H9 (cell line): ENCODE measurements around the gene AGBL4. TPM values are rescaled to one million over a fixed set of nuclear protein-coding genes. Genes with fewer than 3 reads are reported as not detected.

ENCODE experiments used
- DNase-seq: peaks from one replicate; pipeline ENCODE4 v3.0.0-alpha.2; 2017
- H2AFZ ChIP-seq: one replicate; pipeline ENCODE4 v1.6.1; 2013; ENCODE audit warnings: mild to moderate bottlenecking, low read length, control low read depth, moderate library complexity
- H2AK5ac ChIP-seq: 2 replicates; pipeline ENCODE4 v1.6.1; 2013; ENCODE audit warnings: low read length, control low read depth, mixed read lengths; ENCODE audit not compliant: insufficient read length
- H2BK120ac ChIP-seq: one replicate; pipeline ENCODE4 v1.6.1; 2013; ENCODE audit warnings: low read depth, mild to moderate bottlenecking, low read length, control low read depth, inconsistent platforms; ENCODE audit not compliant: poor library complexity, severe bottlenecking
- H2BK12ac ChIP-seq: 2 replicates; pipeline ENCODE4 v1.6.1; 2013; ENCODE audit warnings: low read length, control low read depth, mixed read lengths, low read depth; ENCODE audit not compliant: insufficient read length
- H2BK15ac ChIP-seq: 2 replicates; pipeline ENCODE4 v1.6.1; 2013; ENCODE audit warnings: low read depth, low read length, control low read depth
- H2BK20ac ChIP-seq: one replicate; pipeline ENCODE4 v1.6.1; 2013; ENCODE audit warnings: low read depth, mild to moderate bottlenecking, low read length, control low read depth, inconsistent platforms; ENCODE audit not compliant: poor library complexity, severe bottlenecking
- H2BK5ac ChIP-seq: 2 replicates; pipeline ENCODE4 v1.6.1; 2013; ENCODE audit warnings: low read length, control low read depth, mixed read lengths; ENCODE audit not compliant: insufficient read length
- H3K14ac ChIP-seq: 2 replicates; pipeline ENCODE4 v1.6.1; 2013; ENCODE audit warnings: low read length, control low read depth; ENCODE audit not compliant: insufficient read depth
- H3K18ac ChIP-seq: 2 replicates; pipeline ENCODE4 v1.6.1; 2013; ENCODE audit warnings: low read depth, mild to moderate bottlenecking, mixed read lengths, low read length, control low read depth; ENCODE audit not compliant: insufficient read length
- H3K23ac ChIP-seq: 2 replicates; pipeline ENCODE4 v1.6.1; 2013; ENCODE audit warnings: low read length, control low read depth, mixed read lengths, low read depth; ENCODE audit not compliant: insufficient read length
- H3K23me2 ChIP-seq: 2 replicates; pipeline ENCODE4 v1.6.1; 2013; ENCODE audit warnings: low read depth, mild to moderate bottlenecking, mixed read lengths, low read length, control low read depth; ENCODE audit not compliant: insufficient read length, poor library complexity, severe bottlenecking
- H3K27ac ChIP-seq: 2 replicates; pipeline ENCODE4 v1.5.1; 2013; ENCODE audit warnings: low read length, control low read depth, mixed read lengths, low read depth; ENCODE audit not compliant: insufficient read length
- H3K27me3 ChIP-seq: 2 replicates; pipeline ENCODE4 v1.6.1; 2013; ENCODE audit warnings: low read length, control low read depth, inconsistent platforms; ENCODE audit not compliant: insufficient read depth
- H3K4ac ChIP-seq: 2 replicates; pipeline ENCODE4 v1.6.1; 2013; ENCODE audit warnings: low read depth, mild to moderate bottlenecking, control low read depth, inconsistent platforms, low read length, moderate library complexity
- H3K4me1 ChIP-seq: 2 replicates; pipeline ENCODE4 v1.6.1; 2013; ENCODE audit warnings: low read length, control low read depth, inconsistent platforms; ENCODE audit not compliant: insufficient read depth
- H3K4me2 ChIP-seq: 2 replicates; pipeline ENCODE4 v1.6.1; 2013; ENCODE audit warnings: low read length, control low read depth, mixed read lengths; ENCODE audit not compliant: insufficient read length, insufficient read depth
- H3K56ac ChIP-seq: 2 replicates; pipeline ENCODE4 v1.6.1; 2013; ENCODE audit warnings: low read depth, mild to moderate bottlenecking, mixed read lengths, low read length, control low read depth; ENCODE audit not compliant: insufficient read length
- H3K79me1 ChIP-seq: 2 replicates; pipeline ENCODE4 v1.6.1; 2013; ENCODE audit warnings: low read depth, mild to moderate bottlenecking, moderate library complexity, low read length, control low read depth, inconsistent platforms; ENCODE audit not compliant: insufficient read depth, poor library complexity, severe bottlenecking
- H3K79me2 ChIP-seq: 2 replicates; pipeline ENCODE4 v1.6.1; 2013; ENCODE audit warnings: low read length, control low read depth, inconsistent platforms; ENCODE audit not compliant: insufficient read depth
- H3K9ac ChIP-seq: 2 replicates; pipeline ENCODE4 v1.6.1; 2013; ENCODE audit warnings: low read length, control low read depth, mixed read lengths; ENCODE audit not compliant: insufficient read length; ENCODE audit errors: extremely low read depth
- H3K9me3 ChIP-seq: one replicate; pipeline ENCODE4 v1.6.1; 2013; ENCODE audit warnings: low read depth, low read length, inconsistent platforms; ENCODE audit not compliant: control insufficient read depth
- H3T11ph ChIP-seq: one replicate; pipeline ENCODE4 v1.6.1; 2013; ENCODE audit warnings: mild to moderate bottlenecking, low read length, control low read depth, inconsistent platforms
- H4K20me1 ChIP-seq: one replicate; pipeline ENCODE4 v1.6.1; 2013; ENCODE audit not compliant: control insufficient read depth, insufficient read length, insufficient read depth
- H4K5ac ChIP-seq: 2 replicates; pipeline ENCODE4 v1.6.1; 2013; ENCODE audit warnings: low read depth, mild to moderate bottlenecking, mixed read lengths, low read length, control low read depth; ENCODE audit not compliant: insufficient read length
- H4K8ac ChIP-seq: replicated peaks from 2 replicates; pipeline ENCODE4 v1.6.1; 2013; ENCODE audit warnings: low read length, control low read depth, mixed read lengths, low read depth; ENCODE audit not compliant: insufficient read length
- H4K91ac ChIP-seq: 2 replicates; pipeline ENCODE4 v1.6.1; 2013; ENCODE audit warnings: low read depth, mild to moderate bottlenecking, moderate library complexity, mixed read lengths, low read length, control low read depth; ENCODE audit not compliant: insufficient read length
- H3K27ac Mint-ChIP-seq, 3 experiments: 2 replicates in 2 of 3; 3 replicates in 1 of 3; pipeline ENCODE4 v1.8.0; 2020 to 2021; ENCODE audit warnings: mixed read lengths in 3 of 3, mild to moderate bottlenecking in 1 of 3, moderate library complexity in 1 of 3
- H3K27me3 Mint-ChIP-seq: 2 replicates; pipeline ENCODE4 v1.8.0; 2021; ENCODE audit warnings: low read depth, mild to moderate bottlenecking, moderate library complexity, mixed read lengths
- H3K36me3 Mint-ChIP-seq, 3 experiments: 2 replicates in 2 of 3; 3 replicates in 1 of 3; pipeline ENCODE4 v1.8.0; 2020 to 2021; ENCODE audit warnings: low read depth in 3 of 3, mixed read lengths in 3 of 3; ENCODE audit not compliant: insufficient read depth in 1 of 3
- H3K4me1 Mint-ChIP-seq, 2 experiments: 2 replicates each; pipeline ENCODE4 v1.8.0; 2020; ENCODE audit warnings: mixed read lengths in 2 of 2
- H3K4me3 Mint-ChIP-seq, 2 experiments: 2 replicates in 1 of 2; 3 replicates in 1 of 2; pipeline ENCODE4 v1.8.0; 2020 to 2021; ENCODE audit warnings: mild to moderate bottlenecking in 2 of 2, mixed read lengths in 2 of 2, moderate library complexity in 1 of 2
- H3K9me3 Mint-ChIP-seq, 2 experiments: 2 replicates in 1 of 2; 3 replicates in 1 of 2; pipeline ENCODE4 v1.8.0; 2020; ENCODE audit warnings: mild to moderate bottlenecking in 2 of 2, mixed read lengths in 2 of 2, moderate library complexity in 1 of 2
- CTCF ChIP-seq: fragments of 200-600 bp; sonication (generic); conservative IDR thresholded peaks from 3 replicates; pipeline ENCODE4 v1.8.0; 2021; ENCODE audit warnings: antibody characterized with exemption, mild to moderate bottlenecking
- WGBS: extraction: QIAGEN DNeasy Blood & Tissue Kit; methylation state at CpG from one replicate; pipeline ENCODE4 v1.1.7; 2013; ENCODE audit warnings: missing lambda C conversion rate, low lambda C conversion rate, mixed read lengths; ENCODE audit not compliant: insufficient read length; ENCODE audit errors: extremely low coverage; 5-methylcytosine and 5-hydroxymethylcytosine counted together
- total RNA-seq: library from RNA; stranded (reverse); gene quantifications from 2 replicates; pipeline ENCODE4 v1.2.1, GENCODE V29; 2021

The AGBL4 gene
- total RNA-seq, 1 experiment from 2014 or later, result not detected

GRCh38 chr1:48917070-48917454 lies 1106.7 kb downstream of the AGBL4 start:
- H2BK12ac ChIP-seq, result no peak overlapping the region
- H2BK20ac ChIP-seq, result no peak overlapping the region
- no peak overlapping the region for H3T11ph ChIP-seq
- Mint-ChIP-seq H3K4me3 (no peak overlapping the region), H3K9me3 (peaks cover 1 to 19% of the 10 kb centered on the region in 2 experiments; a peak in 2 of 5 replicates), H3K27me3 (no peaks in the 10 kb centered on the region), H3K4me1 (peaks cover 5 to 7% of the 10 kb centered on the region in 2 experiments), H3K27ac (no peak overlapping the region), H3K36me3 (no peaks in the 10 kb centered on the region)
- no peak overlapping the region for H2BK120ac ChIP-seq
- TF ChIP-seq CTCF, result no peak
- no peak overlapping the region for H2AFZ ChIP-seq
- no peak overlapping the region for H2BK5ac ChIP-seq
- no CpG with 5 or more reads among the region's 2 CpGs for WGBS
- no peak overlapping the region for H4K8ac ChIP-seq
- no peak overlapping the region for H2BK15ac ChIP-seq
- no peak overlapping the region for H4K5ac ChIP-seq
- no peak overlapping the region for H4K91ac ChIP-seq
- H3K9me3 ChIP-seq, result no peaks in the 10 kb centered on the region
- no peak overlapping the region for H3K14ac ChIP-seq
- DNase-seq, result no peak
- H3K4me2 ChIP-seq, result no peak overlapping the region
- H3K9ac ChIP-seq, result no peak overlapping the region
- H3K4me1 ChIP-seq, result no peaks in the 10 kb centered on the region
- no peaks in the 10 kb centered on the region for H3K79me1 ChIP-seq
- H3K79me2 ChIP-seq, result no peaks in the 10 kb centered on the region
- H3K23me2 ChIP-seq, result no peaks in the 10 kb centered on the region
- H3K18ac ChIP-seq, result no peak overlapping the region
- no peaks in the 10 kb centered on the region for H4K20me1 ChIP-seq
- H3K23ac ChIP-seq, result no peak overlapping the region
- H3K27ac ChIP-seq, result no peak overlapping the region
- no peak overlapping the region for H2AK5ac ChIP-seq
- H3K56ac ChIP-seq, result no peak overlapping the region
- H3K4ac ChIP-seq, result no peak overlapping the region
- H3K27me3 ChIP-seq, result no peaks in the 10 kb centered on the region
